Measurements from ENCODE around the gene RAVER2.

Gene RAVER2

DNA sequence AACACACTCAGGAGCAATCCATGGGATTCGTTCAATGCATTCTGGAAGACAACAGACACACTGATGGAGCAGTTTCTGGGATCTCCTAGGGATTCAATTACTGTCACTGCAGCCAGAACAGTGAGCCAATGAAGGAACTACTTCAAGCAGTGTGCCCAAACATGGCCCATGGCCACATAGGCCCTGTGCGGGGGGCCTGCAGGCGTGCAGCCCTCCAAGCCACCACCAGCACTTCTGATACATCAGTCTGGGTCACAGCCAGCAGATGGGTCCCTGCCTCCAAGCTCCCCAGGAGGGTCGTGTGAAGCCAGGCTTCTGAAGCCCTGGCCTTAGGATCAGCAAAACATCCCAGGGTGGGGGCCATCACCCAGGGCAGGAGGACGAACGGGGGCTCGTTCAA lies 99.3 kb downstream of the RAVER2 start:
- no peak overlapping the region for H3K4me3 ChIP-seq (ENCODE audit: low read depth, low read length)

- H3K4me3 ChIP-seq (ENCODE audit: low read depth, low read length), result no peak overlapping the region
Observed at GRCh38 chr1:64844609-64845008, 99.7 kb downstream of the RAVER2 start.

- no peak overlapping the region for H3K4me3 ChIP-seq (ENCODE audit: low read depth, low read length)
Observed at GRCh38 chr1:64845831-64846425, 101.1 kb downstream of the RAVER2 start.

GRCh38 chr1:64846573-64847430 lies 101.9 kb downstream of the RAVER2 start:
- H3K4me3 ChIP-seq (ENCODE audit: low read depth, low read length), result no peak overlapping the region

DNA sequence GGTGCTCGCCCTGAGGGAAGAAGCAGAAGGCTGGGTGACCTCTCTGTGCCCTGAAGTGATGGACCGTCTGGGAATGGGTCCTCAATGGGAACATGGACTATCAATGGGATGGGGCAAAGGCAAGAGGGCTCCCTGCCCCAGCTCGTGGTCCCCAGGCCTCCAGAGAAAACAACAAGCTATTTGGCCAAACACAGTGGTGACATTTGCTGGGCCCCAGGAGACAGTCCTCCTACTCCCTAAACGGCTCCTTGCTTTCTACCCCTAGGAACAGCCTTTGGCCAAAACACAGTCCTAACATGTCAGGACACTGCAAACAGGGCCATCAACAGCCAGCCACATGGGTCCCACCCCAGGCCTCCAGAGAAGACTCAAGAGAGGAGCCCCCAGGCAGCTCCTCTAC lies 102.8 kb downstream of the RAVER2 start:
- H3K4me3 ChIP-seq (ENCODE audit: low read depth, low read length), result no peak overlapping the region

- no peak overlapping the region for H3K4me3 ChIP-seq (ENCODE audit: low read depth, low read length)
Observed at GRCh38 chr1:64848136-64848535, 103.3 kb downstream of the RAVER2 start.

DNA sequence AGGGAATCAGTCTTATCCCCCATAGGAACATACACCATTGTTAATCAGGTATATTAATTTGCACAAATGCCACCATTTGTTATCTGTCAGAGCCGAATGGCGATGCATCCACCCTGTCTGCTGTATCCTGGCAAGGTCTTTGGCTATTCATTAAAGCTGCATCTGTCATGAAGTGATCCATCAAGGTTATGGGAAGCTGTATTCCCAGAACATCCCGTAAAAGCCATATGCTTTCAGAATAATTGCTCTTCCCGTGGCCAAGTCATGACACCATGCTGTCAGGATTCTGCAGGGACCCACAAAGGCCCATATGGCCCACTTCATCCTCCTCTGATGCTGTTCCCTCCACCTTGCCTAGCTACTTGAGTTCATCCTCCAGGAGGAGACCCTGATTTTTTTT lies 103.9 kb downstream of the RAVER2 start:
- H3K4me3 ChIP-seq (ENCODE audit: low read depth, low read length), result no peak overlapping the region

- no peak overlapping the region for H3K4me3 ChIP-seq (ENCODE audit: low read depth, low read length)
Observed at GRCh38 chr1:64849942-64850341, 105.1 kb downstream of the RAVER2 start.

GRCh38 chr1:64850846-64851245 lies 106.0 kb downstream of the RAVER2 start:
- H3K4me3 ChIP-seq (ENCODE audit: low read depth, low read length), result no peak overlapping the region

GRCh38 chr1:64851664-64852063 lies 106.8 kb downstream of the RAVER2 start:
- no peak overlapping the region for H3K4me3 ChIP-seq (ENCODE audit: low read depth, low read length)

DNA sequence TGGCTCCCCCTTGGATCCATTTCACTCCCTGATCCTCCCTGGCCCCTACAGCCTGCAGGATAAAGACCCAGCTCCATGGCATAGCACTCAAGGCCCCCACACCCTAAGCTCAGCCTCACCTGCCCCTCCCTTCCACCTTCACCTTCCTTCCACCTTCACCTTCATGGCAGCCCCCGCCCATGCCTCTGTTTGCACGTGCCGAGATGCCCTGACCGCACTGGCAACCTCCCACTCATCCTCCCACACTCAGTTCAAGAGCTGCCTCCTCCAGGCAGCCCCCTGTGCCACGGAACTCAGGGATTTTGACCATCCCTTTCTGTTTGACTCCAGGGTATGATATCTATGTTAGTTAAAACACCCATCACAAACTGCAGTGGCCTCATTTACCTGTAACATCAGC lies 109.8 kb downstream of the RAVER2 start:
- H3K4me3 ChIP-seq (ENCODE audit: low read depth, low read length), result no peak overlapping the region

DNA sequence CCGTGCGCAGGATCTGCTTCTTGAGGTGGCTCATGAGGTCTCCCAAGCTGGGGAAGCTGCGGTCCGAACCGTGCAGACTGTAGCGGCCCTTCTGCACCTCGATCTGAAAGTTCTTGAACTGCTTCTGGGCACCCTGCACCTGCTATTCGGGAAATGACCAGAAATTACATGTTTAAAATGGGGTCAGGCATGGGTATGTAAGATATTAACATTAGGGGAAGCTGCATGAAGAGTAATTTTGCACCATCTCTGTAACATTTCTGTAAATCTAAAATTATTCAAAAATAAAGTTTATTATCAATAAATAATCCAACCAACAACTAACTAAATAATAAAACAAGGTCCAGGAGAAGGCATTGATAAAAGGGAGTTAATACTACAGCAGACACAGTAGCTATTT lies 110.7 kb downstream of the RAVER2 start:
- no peak overlapping the region for H3K4me3 ChIP-seq (ENCODE audit: low read depth, low read length)

- H3K4me3 ChIP-seq (ENCODE audit: low read depth, low read length), result no peak overlapping the region
Observed at GRCh38 chr1:64856553-64856952, 111.7 kb downstream of the RAVER2 start.

DNA sequence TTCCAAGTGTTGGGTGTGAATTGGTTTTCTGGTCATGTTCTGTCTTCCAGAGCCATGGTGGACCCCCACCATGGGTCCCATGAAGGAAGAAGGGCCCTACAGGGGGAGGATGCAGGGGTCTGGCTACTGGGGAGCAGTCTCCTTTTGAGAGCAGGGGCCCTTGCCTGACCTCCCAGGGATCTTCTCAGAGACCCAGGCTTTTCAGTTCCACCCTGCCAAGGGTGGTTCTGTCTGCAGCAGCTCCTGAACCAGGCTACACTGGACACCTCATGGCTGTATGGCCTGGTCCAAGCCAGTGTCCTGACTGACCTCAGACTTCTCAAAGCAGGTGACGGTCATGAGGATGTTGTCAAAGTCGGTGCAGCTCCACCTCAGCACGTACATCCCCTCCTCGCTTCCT lies 112.5 kb downstream of the RAVER2 start:
- no peak overlapping the region for H3K4me3 ChIP-seq (ENCODE audit: low read depth, low read length)

- H3K4me3 ChIP-seq (ENCODE audit: low read depth, low read length), result no peak overlapping the region
Observed at GRCh38 chr1:64861611-64862010, 116.7 kb downstream of the RAVER2 start.

DNA sequence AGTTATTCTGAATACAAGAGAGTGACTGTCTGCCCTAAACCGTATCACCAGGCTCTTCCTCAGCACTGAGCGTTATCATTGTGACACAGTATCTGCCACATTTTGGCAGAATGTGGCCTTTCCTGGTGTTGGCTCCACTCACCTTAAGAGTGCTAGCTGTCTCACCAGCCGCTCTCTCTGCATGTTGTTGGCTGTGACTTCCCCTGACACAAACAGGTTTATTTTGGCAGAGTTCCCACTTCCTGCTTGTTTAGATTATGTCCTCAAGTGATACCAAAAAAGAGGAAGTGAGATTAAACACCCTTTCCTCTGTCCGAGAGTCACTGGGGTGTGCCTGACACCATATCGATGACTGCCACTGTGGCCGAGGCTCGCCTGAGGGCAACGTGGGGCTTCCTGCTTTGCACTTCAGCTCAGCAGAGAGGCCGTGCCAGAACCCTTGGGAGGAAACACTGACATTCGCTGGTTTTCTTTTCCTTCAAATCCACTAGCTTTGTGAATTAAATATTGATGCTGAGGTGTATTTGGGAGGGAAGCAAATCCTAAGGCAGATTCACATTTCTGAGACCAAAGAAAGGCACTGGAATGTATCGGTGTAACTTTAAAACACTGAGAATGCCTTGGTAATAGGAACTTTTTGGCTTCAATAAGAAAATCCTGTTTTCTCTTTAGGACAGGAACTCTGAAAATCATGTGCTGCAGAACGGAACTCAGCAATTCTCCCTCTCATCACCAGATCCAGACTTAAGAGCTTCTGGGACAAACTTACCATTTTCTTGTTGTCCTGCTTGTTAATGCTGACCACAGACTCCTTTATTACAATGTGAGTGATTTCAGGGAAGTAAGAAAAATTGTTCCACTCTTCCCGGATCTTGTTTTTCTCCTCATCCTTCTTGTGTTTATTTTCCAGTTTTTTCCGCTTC lies 119.4 kb downstream of the RAVER2 start:
- no peak overlapping the region for H3K4me3 ChIP-seq (ENCODE audit: low read depth, low read length)

DNA sequence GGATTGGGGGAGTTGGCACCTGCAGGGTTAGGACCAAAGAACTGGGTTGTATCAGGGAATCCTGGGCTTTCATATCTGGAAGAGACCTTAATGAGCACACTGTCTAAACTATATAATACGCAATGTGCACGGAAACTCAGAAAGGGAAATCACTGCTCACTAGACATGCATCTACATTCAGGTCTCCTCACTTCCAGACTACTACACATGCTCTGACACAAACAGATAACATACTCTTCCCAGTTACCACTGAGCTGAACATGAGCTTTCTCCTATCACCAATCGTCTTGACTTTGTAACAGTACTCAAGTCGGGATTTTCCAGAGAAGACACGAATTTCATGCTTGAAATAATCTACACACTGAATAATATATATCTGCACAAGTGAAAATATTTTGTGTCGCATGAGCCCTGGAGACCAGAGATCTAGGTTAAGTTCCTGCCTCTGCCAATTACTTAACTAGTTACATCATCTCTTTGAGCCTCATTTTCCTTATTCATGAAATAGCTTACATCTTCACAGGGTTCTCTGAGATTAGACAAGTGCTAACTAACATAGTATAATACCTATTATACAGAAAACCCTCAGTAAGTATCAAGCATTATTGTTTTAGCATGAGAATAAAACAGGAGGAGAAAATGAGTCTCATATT lies 120.4 kb downstream of the RAVER2 start:
- H3K4me3 ChIP-seq (ENCODE audit: low read depth, low read length), result no peak overlapping the region

DNA sequence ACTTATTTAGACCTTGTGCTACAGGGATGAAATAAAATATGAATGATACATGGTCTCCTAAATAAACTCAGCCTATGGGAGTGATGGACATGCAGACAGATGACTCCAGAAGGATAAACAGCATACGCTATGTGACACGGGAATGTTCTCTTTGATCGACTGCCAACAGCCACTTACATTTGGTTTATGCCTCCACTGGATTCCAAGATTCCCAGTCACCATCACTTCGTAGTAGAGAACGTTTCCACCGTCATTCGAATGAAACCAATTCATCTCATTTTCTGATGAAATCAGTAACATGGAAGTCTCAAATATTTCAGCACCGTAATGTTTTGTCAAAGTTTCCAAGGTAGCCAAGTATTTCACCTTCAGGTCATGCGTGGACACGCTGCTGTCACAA lies 121.8 kb downstream of the RAVER2 start:
- no peak overlapping the region for H3K4me3 ChIP-seq (ENCODE audit: low read depth, low read length)

DNA sequence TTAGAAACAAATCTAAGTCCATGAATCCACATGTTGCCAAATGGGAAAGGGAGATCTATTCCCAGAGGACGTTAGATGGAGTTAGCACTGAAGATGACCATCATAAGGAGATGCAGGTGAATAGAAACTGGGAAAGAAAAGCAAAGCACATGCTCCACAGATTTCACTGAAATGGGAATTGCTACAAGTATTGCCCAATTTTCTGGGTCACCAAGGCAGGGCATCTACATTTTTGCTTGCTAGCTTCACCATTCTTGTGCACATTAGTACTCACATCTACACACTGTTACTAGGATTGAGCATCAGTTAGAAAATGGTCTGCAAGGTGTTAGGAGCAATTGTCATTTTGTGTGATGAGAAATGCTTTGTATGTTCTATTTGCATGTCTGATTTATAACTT lies 122.4 kb downstream of the RAVER2 start:
- no peak overlapping the region for H3K4me3 ChIP-seq (ENCODE audit: low read depth, low read length)

DNA sequence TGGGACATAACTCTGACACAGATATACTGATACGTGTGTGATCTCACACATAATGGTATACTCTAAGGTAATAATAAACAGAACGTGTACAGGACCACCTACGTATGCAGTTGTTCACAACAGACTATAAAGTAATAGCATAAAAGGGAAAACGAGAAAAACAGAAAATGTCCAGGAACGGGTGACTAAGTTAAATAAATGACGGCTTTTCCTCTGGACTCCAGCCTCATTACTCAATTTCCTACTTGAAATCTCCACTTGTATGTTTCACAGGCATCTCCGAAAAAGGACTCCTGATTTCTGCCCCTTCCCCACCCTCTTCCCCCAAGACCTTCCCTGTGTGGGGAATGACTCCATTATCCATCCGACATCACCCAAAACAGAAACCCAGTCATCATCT lies 126.4 kb downstream of the RAVER2 start:
- H3K4me3 ChIP-seq (ENCODE audit: low read depth, low read length), result no peak overlapping the region

- H3K4me3 ChIP-seq (ENCODE audit: low read depth, low read length), result no peak overlapping the region
Observed at GRCh38 chr1:64872067-64872466, 127.2 kb downstream of the RAVER2 start.
